MCF 10A (cell line): ENCODE data around the gene FER1L5. TPM values are rescaled to one million over a fixed set of nuclear protein-coding genes. Genes with fewer than 3 reads are reported as not detected.
A peak's percentile ranks its signal among the peaks of the same experiment; 100 is the strongest.

Experiments used
- BruUV-seq: library from RNA; stranded (reverse); fragments of 400-500 nt; replicated peaks from 2 replicates; lab custom pipeline; 2021; lab: Mats Ljungman, UMichigan
- CTCF ChIA-PET: fragments of 300-600 bp; sonication (Branson Sonifier 250); formaldehyde crosslinking; extraction: SDS; loops from one replicate; lab custom pipeline; 2021; ENCODE audit warnings: antibody characterized with exemption, inconsistent platforms; lab: Yijun Ruan, JAX
- POLR2A ChIA-PET: fragments of 300-600, 350-650 bp; sonication (Branson Sonifier 250); formaldehyde crosslinking; extraction: SDS; loops from one replicate; lab custom pipeline; 2020; ENCODE audit warnings: antibody characterized with exemption, inconsistent platforms; lab: Yijun Ruan, JAX
- DNase-seq: peaks from one replicate; pipeline ENCODE4 v3.0.0-alpha.2; 2018; ENCODE audit not compliant: unreplicated experiment
- H3K27ac Mint-ChIP-seq: one replicate; pipeline ENCODE4 v1.8.0; 2022; ENCODE audit warnings: mild to moderate bottlenecking, low read depth, mixed read lengths; ENCODE audit not compliant: unreplicated experiment
- H3K27me3 Mint-ChIP-seq: one replicate; pipeline ENCODE4 v1.8.0; 2022; ENCODE audit warnings: mixed read lengths; ENCODE audit not compliant: insufficient read depth, unreplicated experiment
- H3K36me3 Mint-ChIP-seq: one replicate; pipeline ENCODE4 v1.8.0; 2022; ENCODE audit warnings: mild to moderate bottlenecking, moderate library complexity, mixed read lengths; ENCODE audit not compliant: insufficient read depth, unreplicated experiment
- H3K4me1 Mint-ChIP-seq: one replicate; pipeline ENCODE4 v1.8.0; 2022; ENCODE audit warnings: mixed read lengths; ENCODE audit not compliant: insufficient read depth, unreplicated experiment
- H3K4me3 Mint-ChIP-seq: one replicate; pipeline ENCODE4 v1.8.0; 2022; ENCODE audit warnings: mild to moderate bottlenecking, moderate library complexity, mixed read lengths; ENCODE audit not compliant: unreplicated experiment
- H3K9me3 Mint-ChIP-seq: one replicate; pipeline ENCODE4 v1.8.0; 2022; ENCODE audit warnings: mixed read lengths; ENCODE audit not compliant: unreplicated experiment
- CTCF ChIP-seq: fragments of 200-600 bp; IDR thresholded peaks from one replicate; pipeline ENCODE4 v1.8.0; 2022; ENCODE audit warnings: antibody characterized with exemption, mild to moderate bottlenecking; ENCODE audit not compliant: unreplicated experiment
- intact Hi-C: fragments of 100-400 bp; cut with micrococcal nuclease; formaldehyde crosslinking; loops from 2 replicates; pipeline ENCODE4 v1.14.1; 2022
- total RNA-seq: library from RNA; stranded (reverse); gene quantifications from 2 replicates; pipeline ENCODE4 v1.2.3, GENCODE V29; 2022

Gene FER1L5
- total RNA-seq, 1 experiment from 2014 or later, result not detected

- CTCF ChIA-PET, result interaction anchor here (0.5 to 1.2 kb wide), 3 partner anchors 70 to 99 kb away, joined by 3 to 6 read pairs (median 3); no protein-coding TSS in a partner anchor
- H3K27ac Mint-ChIP-seq, result peak overlapping the region; percentile 70
- H3K36me3 Mint-ChIP-seq, result peaks cover 82% of the 10 kb centered on the region
- H3K9me3 Mint-ChIP-seq, result no peaks in the 10 kb centered on the region
- BruUV-seq, result no TSS peak
- H3K4me1 Mint-ChIP-seq, result peaks cover 6% of the 10 kb centered on the region
- POLR2A ChIA-PET, result no interaction called here
- peak; percentile 34 for DNase-seq
- no peak overlapping the region for H3K4me3 Mint-ChIP-seq
- no peaks in the 10 kb centered on the region for H3K27me3 Mint-ChIP-seq
- intact Hi-C loops, result loop anchor here (10.0 kb wide), 2 partner anchors 65 to 75 kb away; no protein-coding TSS in a partner anchor
- no peak for TF ChIP-seq CTCF
These were observed 87.6 kb downstream of the FER1L5 start for GRCh38 chr2:96730212-96730611.

- intact Hi-C loops, result loop anchor here (10.0 kb wide), 2 partner anchors 69 to 71 kb away; no protein-coding TSS in a partner anchor
- Mint-ChIP-seq H3K27me3 (no peaks in the 10 kb centered on the region), H3K4me1 (no peaks in the 10 kb centered on the region), H3K4me3 (no peak overlapping the region), H3K27ac (no peak overlapping the region), H3K36me3 (peaks cover 78% of the 10 kb centered on the region), H3K9me3 (no peaks in the 10 kb centered on the region)
- ChIA-PET CTCF (interaction anchor here (0.6 kb wide), 1 partner anchor 217 kb away, joined by 3 read pairs; no protein-coding TSS in a partner anchor), POLR2A (no interaction called here)
- no peak for TF ChIP-seq CTCF
- no TSS peak for BruUV-seq
- no peak for DNase-seq
These were observed 91.4 kb downstream of the FER1L5 start for GRCh38 chr2:96733931-96734330.

- no peak for TF ChIP-seq CTCF
- no peak for DNase-seq
- CTCF ChIA-PET, result interaction anchor here (0.7 to 1.2 kb wide), 2 partner anchors 28 to 65 kb away, joined by 3 read pairs; no protein-coding TSS in a partner anchor
- no peak overlapping the region for H3K4me3 Mint-ChIP-seq
- H3K36me3 Mint-ChIP-seq, result peaks cover 70% of the 10 kb centered on the region
- H3K27ac Mint-ChIP-seq, result no peak overlapping the region
- no peaks in the 10 kb centered on the region for H3K4me1 Mint-ChIP-seq
- BruUV-seq, result no TSS peak
- H3K27me3 Mint-ChIP-seq, result no peaks in the 10 kb centered on the region
- H3K9me3 Mint-ChIP-seq, result no peaks in the 10 kb centered on the region
- POLR2A ChIA-PET, result interaction anchor here (0.6 to 0.8 kb wide), 2 partner anchors 13 to 36 kb away, joined by 3 read pairs; no protein-coding TSS in a partner anchor
- intact Hi-C loops, result loop anchor here (10.0 kb wide), 2 partner anchors 70 kb away; no protein-coding TSS in a partner anchor
These were observed 92.5 kb downstream of the FER1L5 start for GRCh38 chr2:96734880-96735583.

GRCh38 chr2:96737251-96737650, 94.7 kb downstream of the FER1L5 start:
- Mint-ChIP-seq H3K9me3 (no peaks in the 10 kb centered on the region), H3K27me3 (no peaks in the 10 kb centered on the region), H3K4me3 (no peak overlapping the region), H3K36me3 (peaks cover 51% of the 10 kb centered on the region), H3K27ac (no peak overlapping the region), H3K4me1 (peaks cover 5% of the 10 kb centered on the region)
- CTCF ChIA-PET, result interaction anchor here (1.6 kb wide), 1 partner anchor 63 kb away, joined by 4 read pairs; no protein-coding TSS in a partner anchor
- no peak for TF ChIP-seq CTCF
- DNase-seq, result no peak
- POLR2A ChIA-PET, result interaction anchor here (0.6 to 1.1 kb wide), 2 partner anchors 23 to 64 kb away, joined by 3 to 4 read pairs; partner anchors contain the start of gene CNNM4
- no TSS peak for BruUV-seq
- intact Hi-C loops, result loop anchor here (10.0 kb wide), 2 partner anchors 68 to 72 kb away; no protein-coding TSS in a partner anchor
